Cardiac fibroblast (primary cell): Measurements from ENCODE around the gene CNKSR2.

Experiments
- DNase-seq, 2 donors: peaks; one replicate each; pipeline versions ENCODE4 v3.0.0 to v3.0.0-alpha.2; 2010; ENCODE audit warnings: low read depth in 2 of 2
- H3K4me3 ChIP-seq, 2 donors: replicated peaks in 1 of 2; 1 replicate in 1 of 2; 2 replicates in 1 of 2; pipeline ENCODE4 v1.5.1; 2011; ENCODE audit warnings: low read depth in 2 of 2, low read length in 2 of 2, mild to moderate bottlenecking in 2 of 2, moderate library complexity in 1 of 2
- CTCF ChIP-seq: IDR thresholded peaks from one replicate; pipeline ENCODE4 v1.5.1; 2011; ENCODE audit warnings: low read depth, mild to moderate bottlenecking, low read length, inconsistent platforms

Gene CNKSR2

GRCh38 chrX:21660156-21660555, 285.9 kb downstream of the CNKSR2 start:
- no peak for TF ChIP-seq CTCF
- H3K4me3 ChIP-seq = no peak overlapping the region
- DNase-seq = no peak

GRCh38 chrX:21661316-21661715, 287.1 kb downstream of the CNKSR2 start:
- DNase-seq = no peak
- H3K4me3 ChIP-seq = no peak overlapping the region

GRCh38 chrX:21662761-21663160, 288.5 kb downstream of the CNKSR2 start:
- no peak overlapping the region for H3K4me3 ChIP-seq
- TF ChIP-seq CTCF = no peak
- DNase-seq = no peak

More at GRCh38 chrX:21661316-21661715, 287.1 kb downstream of the CNKSR2 start:
- no peak for TF ChIP-seq CTCF

- TF ChIP-seq CTCF = no peak
- H3K4me3 ChIP-seq = no peak overlapping the region
- no peak for DNase-seq
Observed at GRCh38 chrX:21666252-21666651, 292.0 kb downstream of the CNKSR2 start.

GRCh38 chrX:21666679-21667078, 292.5 kb downstream of the CNKSR2 start:
- no peak for TF ChIP-seq CTCF
- H3K4me3 ChIP-seq = no peak overlapping the region
- DNase-seq = peak in 1 of 2 donors; percentile 3

- no peak for TF ChIP-seq CTCF
- no peak overlapping the region for H3K4me3 ChIP-seq
- DNase-seq = no peak
Observed at GRCh38 chrX:21674430-21675186, 300.4 kb downstream of the CNKSR2 start.

GRCh38 chrX:21675931-21676330, 301.7 kb downstream of the CNKSR2 start:
- TF ChIP-seq CTCF = no peak
- H3K4me3 ChIP-seq = no peak overlapping the region
- no peak for DNase-seq
